Fibroblast of lung (primary cell): ENCODE data around the gene CUBN. TPM values are rescaled to one million over a fixed set of nuclear protein-coding genes. Genes with fewer than 3 reads are reported as not detected.

Experiments
- DNase-seq, 2 donors: peaks; one replicate each; pipeline versions ENCODE4 v3.0.0 to v3.0.0-alpha.2; 2010; ENCODE audit warnings: low read depth in 2 of 2
- H2AFZ ChIP-seq: 2 replicates; pipeline ENCODE4 v1.5.1; 2012; ENCODE audit warnings: low read length, control low read depth, inconsistent platforms
- H3K27ac ChIP-seq: 2 replicates; pipeline ENCODE4 v1.5.1; 2011; ENCODE audit warnings: low read length, control low read depth; ENCODE audit not compliant: insufficient read depth
- H3K27me3 ChIP-seq: 2 replicates; pipeline ENCODE4 v1.5.1; 2011; ENCODE audit warnings: mild to moderate bottlenecking, low read length; ENCODE audit not compliant: control insufficient read depth, insufficient read depth
- H3K36me3 ChIP-seq: 2 replicates; pipeline ENCODE4 v1.5.1; 2011; ENCODE audit warnings: low read length; ENCODE audit not compliant: control insufficient read depth, insufficient read depth
- H3K4me1 ChIP-seq: 2 replicates; pipeline ENCODE4 v1.5.1; 2011; ENCODE audit warnings: low read length; ENCODE audit not compliant: control insufficient read depth, insufficient read depth; ENCODE audit errors: extremely low read depth
- H3K4me2 ChIP-seq: 2 replicates; pipeline ENCODE4 v1.5.1; 2011; ENCODE audit warnings: low read length, control low read depth; ENCODE audit not compliant: insufficient read depth; ENCODE audit errors: extremely low read depth
- H3K4me3 ChIP-seq, 4 experiments: fragments of 200-600 bp in 1 of 4; sonication (generic) in 1 of 4; replicated peaks in 1 of 4; 2 replicates each; pipeline ENCODE4 v1.5.1; 2011 to 2016; ENCODE audit warnings: low read length in 4 of 4, low read depth in 3 of 4, mild to moderate bottlenecking in 3 of 4, control low read depth in 2 of 4, inconsistent platforms in 1 of 4, mixed read lengths in 1 of 4; ENCODE audit not compliant: insufficient read depth in 1 of 4; ENCODE audit errors: control extremely low read depth in 1 of 4
- H3K79me2 ChIP-seq: 2 replicates; pipeline ENCODE4 v1.5.1; 2012; ENCODE audit warnings: mild to moderate bottlenecking, low read length, inconsistent platforms; ENCODE audit not compliant: control insufficient read depth, insufficient read depth
- H3K9ac ChIP-seq: 2 replicates; pipeline ENCODE4 v1.5.1; 2011; ENCODE audit warnings: mild to moderate bottlenecking, low read length, control low read depth; ENCODE audit not compliant: insufficient read depth
- H3K9me3 ChIP-seq: 2 replicates; pipeline ENCODE4 v1.5.1; 2012; ENCODE audit warnings: low read depth, low read length; ENCODE audit not compliant: control insufficient read depth, insufficient read depth
- H4K20me1 ChIP-seq: 2 replicates; pipeline ENCODE4 v1.5.1; 2011; ENCODE audit warnings: low read length; ENCODE audit not compliant: control insufficient read depth, insufficient read depth; ENCODE audit errors: extremely low read depth
- CTCF ChIP-seq, 2 donors: IDR thresholded peaks in 1 of 2; conservative IDR thresholded peaks in 1 of 2; 1 replicate in 1 of 2; 2 replicates in 1 of 2; pipeline ENCODE4 v1.5.1; 2011 to 2012; ENCODE audit warnings: low read length in 2 of 2, control low read depth in 1 of 2, inconsistent platforms in 1 of 2, low read depth in 1 of 2, mild to moderate bottlenecking in 1 of 2
- EZH2 ChIP-seq: IDR thresholded peaks from 2 replicates; pipeline ENCODE4 v1.5.1; 2012; ENCODE audit warnings: low read length, control low read depth, mild to moderate bottlenecking; ENCODE audit errors: missing control alignments
- polyA plus RNA-seq, 2 donors: library from polyadenylated mRNA; depleted of rRNA in 1 of 2; stranded (reverse) in 1 of 2; unstranded in 1 of 2; fragments of >200 nt; gene quantifications; 2 replicates each; pipeline ENCODE4 v1.2.1, GENCODE V29; 2011 to 2012; ENCODE audit warnings: missing spikeins in 1 of 2
- total RNA-seq: library from RNA; depleted of rRNA; stranded (reverse); fragments of >200 nt; gene quantifications from 2 replicates; pipeline ENCODE4 v1.2.1, GENCODE V29; 2014

Gene CUBN
- total and polyA plus RNA-seq, 2 donors (not counting 1 experiment from before 2014, with no cell fraction given) = 1.3 to 1.5 TPM

- no peak overlapping the region for H3K4me3 ChIP-seq
- no peaks in the 10 kb centered on the region for H3K27me3 ChIP-seq
- H3K9me3 ChIP-seq = no peaks in the 10 kb centered on the region
- no peak overlapping the region for H3K4me2 ChIP-seq
- no peak for TF ChIP-seq CTCF (conservative IDR thresholded peaks at IDR 0.05 in 1 of 2, IDR thresholded peaks at IDR 0.05 in 1 of 2; ENCODE audit: low read depth in 1 of 2, low read length in 2 of 2)
- TF ChIP-seq EZH2 = no peak
- no peaks in the 10 kb centered on the region for H3K79me2 ChIP-seq
- no peak overlapping the region for H3K27ac ChIP-seq
- no peak overlapping the region for H2AFZ ChIP-seq
- no peak for DNase-seq
- H4K20me1 ChIP-seq = no peaks in the 10 kb centered on the region
- no peak overlapping the region for H3K9ac ChIP-seq
- H3K36me3 ChIP-seq = no peaks in the 10 kb centered on the region
- H3K4me1 ChIP-seq = no peaks in the 10 kb centered on the region
Observed at GRCh38 chr10:17047908-17048307, 81.7 kb downstream of the CUBN start.

GRCh38 chr10:17046989-17047388, 82.6 kb downstream of the CUBN start:
- Histone ChIP-seq H3K9me3 (no peaks in the 10 kb centered on the region), H3K9ac (no peak overlapping the region), H3K27me3 (no peaks in the 10 kb centered on the region), H3K4me2 (no peak overlapping the region), H2AFZ (no peak overlapping the region), H3K27ac (no peak overlapping the region), H3K4me1 (no peaks in the 10 kb centered on the region), H3K36me3 (no peaks in the 10 kb centered on the region), H3K4me3 (no peak overlapping the region), H3K79me2 (no peaks in the 10 kb centered on the region), H4K20me1 (no peaks in the 10 kb centered on the region)
- no peak for DNase-seq
- no peak for TF ChIP-seq EZH2
- no peak for TF ChIP-seq CTCF (conservative IDR thresholded peaks at IDR 0.05 in 1 of 2, IDR thresholded peaks at IDR 0.05 in 1 of 2; ENCODE audit: low read depth in 1 of 2, low read length in 2 of 2)

GRCh38 chr10:17043586-17043985, 86.0 kb downstream of the CUBN start:
- DNase-seq = no peak
- Histone ChIP-seq H2AFZ (peak overlapping the region; percentile 9), H3K79me2 (no peaks in the 10 kb centered on the region), H4K20me1 (no peaks in the 10 kb centered on the region), H3K9me3 (no peaks in the 10 kb centered on the region), H3K4me3 (no peak overlapping the region), H3K27me3 (no peaks in the 10 kb centered on the region), H3K36me3 (no peaks in the 10 kb centered on the region), H3K4me2 (no peak overlapping the region), H3K27ac (no peak overlapping the region), H3K9ac (no peak overlapping the region), H3K4me1 (peaks cover 2% of the 10 kb centered on the region)
- no peak for TF ChIP-seq CTCF (conservative IDR thresholded peaks at IDR 0.05 in 1 of 2, IDR thresholded peaks at IDR 0.05 in 1 of 2; ENCODE audit: low read depth in 1 of 2, low read length in 2 of 2)
